Epithelial cell of proximal tubule (primary cell): ENCODE measurements around the gene CDC25B. TPM values are rescaled to one million over a fixed set of nuclear protein-coding genes. Genes with fewer than 3 reads are reported as not detected.
A peak's percentile ranks its signal among the peaks of the same experiment; 100 is the strongest.

Source experiments
- DNase-seq: peaks from one replicate; pipeline ENCODE4 v3.0.0-alpha.2; 2011; ENCODE audit warnings: low read depth
- H3K4me3 ChIP-seq: 2 replicates; pipeline ENCODE4 v1.5.1; 2011; ENCODE audit warnings: low read depth, mild to moderate bottlenecking, low read length
- total RNA-seq: library from RNA; depleted of rRNA; stranded (reverse); fragments of >200 nt; gene quantifications from 2 replicates; pipeline ENCODE4 v1.2.3, GENCODE V29; 2015
- TF ChIP-seq, protein P1 (sequence below): conservative IDR thresholded peaks from 2 replicates; pipeline ENCODE4 v1.5.1; 2012; ENCODE audit warnings: low read depth, mild to moderate bottlenecking, low read length

Gene CDC25B
- total RNA-seq, 1 donor from 2014 or later = 46.6 TPM

DNA sequence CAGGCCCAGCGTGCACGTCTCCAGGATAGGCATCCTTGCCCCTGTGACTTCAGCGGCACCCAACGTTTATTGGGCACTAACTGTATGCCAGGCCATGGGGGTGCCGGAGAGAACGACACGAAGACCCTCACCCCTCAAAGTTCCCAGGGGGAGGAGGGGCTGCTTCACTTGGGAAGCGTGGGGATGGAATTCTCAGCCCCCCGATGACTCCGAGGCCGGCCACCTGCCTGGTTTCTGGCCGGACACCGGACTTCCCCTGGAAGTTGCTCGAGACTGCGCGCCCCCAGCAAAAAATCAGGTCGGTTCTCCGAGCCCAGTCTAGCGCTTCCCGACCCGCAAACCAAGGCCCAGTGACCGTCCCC is 50.2 kb downstream of the CDC25B start:
- peak overlapping the region; percentile 99 for H3K4me3 ChIP-seq
- TF ChIP-seq, protein P1, sequence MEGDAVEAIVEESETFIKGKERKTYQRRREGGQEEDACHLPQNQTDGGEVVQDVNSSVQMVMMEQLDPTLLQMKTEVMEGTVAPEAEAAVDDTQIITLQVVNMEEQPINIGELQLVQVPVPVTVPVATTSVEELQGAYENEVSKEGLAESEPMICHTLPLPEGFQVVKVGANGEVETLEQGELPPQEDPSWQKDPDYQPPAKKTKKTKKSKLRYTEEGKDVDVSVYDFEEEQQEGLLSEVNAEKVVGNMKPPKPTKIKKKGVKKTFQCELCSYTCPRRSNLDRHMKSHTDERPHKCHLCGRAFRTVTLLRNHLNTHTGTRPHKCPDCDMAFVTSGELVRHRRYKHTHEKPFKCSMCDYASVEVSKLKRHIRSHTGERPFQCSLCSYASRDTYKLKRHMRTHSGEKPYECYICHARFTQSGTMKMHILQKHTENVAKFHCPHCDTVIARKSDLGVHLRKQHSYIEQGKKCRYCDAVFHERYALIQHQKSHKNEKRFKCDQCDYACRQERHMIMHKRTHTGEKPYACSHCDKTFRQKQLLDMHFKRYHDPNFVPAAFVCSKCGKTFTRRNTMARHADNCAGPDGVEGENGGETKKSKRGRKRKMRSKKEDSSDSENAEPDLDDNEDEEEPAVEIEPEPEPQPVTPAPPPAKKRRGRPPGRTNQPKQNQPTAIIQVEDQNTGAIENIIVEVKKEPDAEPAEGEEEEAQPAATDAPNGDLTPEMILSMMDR = no peak
- DNase-seq = no peak

DNA sequence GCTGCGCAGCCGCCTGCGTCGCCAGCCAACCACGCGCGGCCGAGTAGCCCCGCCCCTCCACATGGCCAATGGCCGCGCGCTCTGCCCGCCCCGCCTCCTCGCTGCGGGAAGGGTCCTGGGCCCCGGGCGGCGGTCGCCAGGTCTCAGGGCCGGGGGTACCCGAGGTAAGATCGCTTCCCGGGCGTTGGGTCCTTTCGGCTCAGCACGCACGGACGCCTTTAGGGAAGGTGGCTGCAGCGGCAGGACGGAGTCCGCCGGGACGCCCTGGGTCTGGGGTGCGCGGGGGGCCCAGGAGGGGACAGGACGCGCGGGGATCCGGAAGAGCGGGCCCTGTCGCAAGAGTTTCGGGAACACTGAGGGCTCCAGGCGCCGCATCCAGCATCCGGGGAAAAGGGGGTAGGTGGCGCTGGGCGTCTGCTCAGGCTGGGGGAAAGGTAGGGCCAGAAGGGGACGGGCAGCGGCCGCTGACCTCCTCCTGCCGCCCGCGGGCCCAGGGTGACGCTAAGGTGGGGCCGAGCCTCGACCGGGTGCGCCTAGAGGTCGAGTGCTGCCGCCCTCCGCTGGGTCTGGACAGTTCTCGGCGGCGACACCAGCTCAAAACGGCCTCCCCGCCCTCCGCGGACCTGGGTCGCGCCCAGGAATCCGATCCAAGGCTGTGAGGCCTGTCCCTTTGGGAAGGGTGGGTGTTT is 50.8 kb downstream of the CDC25B start, which contains the start of gene MAVS:
Gene MAVS, plus strand, starts transcription at position 95 of the 689 bp plus-strand sequence. CDS start 7,791 bp downstream, outside the sequence.
- H3K4me3 ChIP-seq = peak within 1 kb of the TSS; percentile 99
- TF ChIP-seq, protein P1 = no peak
- DNase-seq = no peak

DNA sequence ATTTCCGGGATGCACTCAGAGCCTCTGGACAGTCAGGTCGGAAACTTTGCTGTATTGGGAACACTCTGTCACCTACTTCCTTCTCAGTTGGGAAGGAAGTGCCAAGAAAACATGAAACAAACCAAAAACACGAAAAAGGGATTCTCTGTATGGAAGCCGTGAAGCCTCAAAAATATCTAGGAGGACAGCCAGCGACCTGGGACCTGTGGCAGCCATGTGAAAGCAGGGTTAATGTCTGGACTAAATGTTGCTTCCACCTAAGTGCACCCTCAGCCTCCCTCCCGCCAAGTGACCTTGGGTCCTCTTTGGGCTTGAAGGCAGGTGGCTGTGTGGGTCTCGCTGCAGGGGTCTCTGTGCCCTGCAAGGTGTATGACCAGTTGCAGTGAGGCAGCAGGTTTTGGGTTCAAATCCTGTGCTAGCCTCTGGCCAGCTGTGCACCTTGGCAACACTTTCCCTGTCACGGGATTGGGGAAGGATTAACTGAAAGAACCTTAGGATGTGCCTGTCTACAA is 51.4 kb downstream of the CDC25B start:
- peak overlapping the region; percentile 99 for H3K4me3 ChIP-seq
- TF ChIP-seq, protein P1 = no peak
- no peak for DNase-seq

DNA sequence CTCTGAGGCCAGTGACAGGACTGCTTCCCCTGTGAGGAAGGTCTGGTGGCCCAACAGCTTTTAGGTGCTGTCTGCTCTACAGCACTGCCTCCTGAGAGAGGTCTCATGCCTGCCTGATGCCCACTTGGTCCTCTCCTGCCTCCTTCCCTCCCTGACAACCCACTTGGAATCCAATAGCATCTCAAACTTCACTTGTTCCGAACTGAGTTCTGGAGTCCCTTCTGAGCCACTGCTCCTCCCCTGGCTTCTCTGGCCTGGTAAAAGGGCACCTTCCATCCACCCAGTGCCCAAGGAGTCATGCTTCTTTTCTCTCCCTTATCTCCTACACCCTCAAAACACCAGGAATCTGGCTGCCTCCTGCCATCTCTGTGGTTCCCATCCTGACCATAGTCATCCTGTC is 52.5 kb downstream of the CDC25B start:
- H3K4me3 ChIP-seq = no peak overlapping the region
- no peak for DNase-seq
- TF ChIP-seq, protein P1 = no peak

DNA sequence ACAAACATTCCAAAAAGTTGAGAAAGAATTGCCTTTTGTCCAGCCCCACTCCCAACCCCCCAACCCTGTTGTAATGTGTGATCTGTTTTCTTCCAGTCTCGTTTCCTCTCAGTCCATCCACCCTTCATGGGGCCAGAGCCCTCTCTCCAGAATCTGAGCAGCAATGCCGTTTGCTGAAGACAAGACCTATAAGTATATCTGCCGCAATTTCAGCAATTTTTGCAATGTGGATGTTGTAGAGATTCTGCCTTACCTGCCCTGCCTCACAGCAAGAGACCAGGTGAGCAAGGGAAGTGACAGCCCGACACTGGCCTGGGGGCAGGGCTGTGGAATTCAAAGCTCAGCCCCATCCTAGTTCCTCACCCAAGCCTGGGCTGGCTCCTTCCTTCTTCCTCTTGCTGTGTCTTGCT is 58.4 kb downstream of the CDC25B start:
- no peak for DNase-seq
- TF ChIP-seq, protein P1 = no peak
- no peak overlapping the region for H3K4me3 ChIP-seq

Other genes starting within 250 kb of the CDC25B start
- not detected in 2 replicates for gene GFRA4, start 132.9 kb upstream of the CDC25B start, total RNA-seq
- not detected in 2 replicates for gene ADAM33, start 114.3 kb upstream of the CDC25B start, total RNA-seq
- not detected in 2 replicates for gene SIGLEC1, start 83.7 kb upstream of the CDC25B start, total RNA-seq
- gene HSPA12B, start 63.6 kb upstream of the CDC25B start, total RNA-seq = not detected in 2 replicates
- 62.0 and 64.6 TPM in 2 replicates for gene ADISSP, start 28.6 kb upstream of the CDC25B start, total RNA-seq
- 0.92 TPM in 1 of 2 replicates, not detected in the other for gene SPEF1, start 14.9 kb upstream of the CDC25B start, total RNA-seq
- 82.3 and 99.8 TPM in 2 replicates for gene CENPB, start 9.6 kb upstream of the CDC25B start, total RNA-seq
- 14.4 and 22.5 TPM in 2 replicates for gene AP5S1, start 24.2 kb downstream of the CDC25B start, total RNA-seq
- gene MAVS, start 50.5 kb downstream of the CDC25B start, total RNA-seq = 20.8 and 22.2 TPM in 2 replicates
- gene PANK2, start 93.1 kb downstream of the CDC25B start, total RNA-seq = 29.3 and 45.4 TPM in 2 replicates
- 9.1 and 9.7 TPM in 2 replicates for gene RNF24, start 219.2 kb downstream of the CDC25B start, total RNA-seq